NCI-H446 treated with DMSO at 0.1 percent for 48 hours (cell line): ENCODE measurements around the gene MAGI1.

Experiments
- DNase-seq: peaks from one replicate; lab custom pipeline; 2025; lab: John Stamatoyannopoulos, UW

The MAGI1 gene

GRCh38 chr3:65945480-65945879, 93.2 kb downstream of the MAGI1 start:
- DNase-seq: no peak

- no peak for DNase-seq
These were observed 94.5 kb downstream of the MAGI1 start for GRCh38 chr3:65944252-65944651.

- DNase-seq: no peak
These were observed 98.9 kb downstream of the MAGI1 start for GRCh38 chr3:65939801-65940246.

- DNase-seq: no peak
These were observed 99.5 kb downstream of the MAGI1 start for GRCh38 chr3:65939184-65939583.

DNA sequence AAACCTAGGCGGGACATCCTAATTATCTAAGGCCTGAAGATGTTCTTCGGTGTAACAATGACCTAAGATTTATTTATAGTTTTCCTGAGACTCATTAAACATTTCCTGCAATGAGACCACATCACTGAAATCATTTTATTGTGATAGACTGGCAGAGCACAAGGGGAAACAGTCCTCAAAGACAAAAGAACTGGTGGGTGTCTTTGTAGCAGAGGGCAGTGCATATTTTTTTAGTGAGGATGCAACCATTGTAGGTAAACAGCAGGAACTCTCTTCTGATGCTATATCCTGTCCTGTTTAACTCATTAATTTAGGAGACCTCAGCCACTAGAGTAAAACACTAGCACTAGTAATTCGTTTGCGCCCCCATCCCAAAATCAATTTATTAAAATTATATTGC, 100.0 kb downstream of the MAGI1 start:
- DNase-seq: no peak

GRCh38 chr3:65938147-65938546, 100.6 kb downstream of the MAGI1 start:
- no peak for DNase-seq

- DNase-seq: no peak
These were observed 101.6 kb downstream of the MAGI1 start for GRCh38 chr3:65936908-65937638.

- no peak for DNase-seq
These were observed 103.0 kb downstream of the MAGI1 start for GRCh38 chr3:65935724-65936123.

GRCh38 chr3:65930648-65931047, 108.1 kb downstream of the MAGI1 start:
- DNase-seq: no peak

DNA sequence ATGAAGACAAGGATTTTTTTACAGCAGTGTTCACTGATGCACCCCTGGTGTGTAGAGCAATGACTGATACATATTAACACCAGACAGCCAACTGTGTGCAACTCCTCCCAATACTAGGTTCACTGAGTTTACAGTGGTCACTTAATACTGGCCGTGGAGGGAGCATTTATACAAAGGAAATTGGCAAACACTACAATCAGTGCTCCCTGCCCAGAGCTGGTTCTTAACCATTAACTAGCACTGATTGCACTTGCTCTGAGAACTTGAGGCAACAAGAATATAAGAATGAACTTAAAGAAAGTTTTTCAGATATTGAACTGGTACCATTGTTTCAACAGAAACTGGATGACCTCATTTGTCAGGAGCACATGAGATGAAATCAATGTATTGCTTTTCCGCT, 110.6 kb downstream of the MAGI1 start:
- no peak for DNase-seq

DNA sequence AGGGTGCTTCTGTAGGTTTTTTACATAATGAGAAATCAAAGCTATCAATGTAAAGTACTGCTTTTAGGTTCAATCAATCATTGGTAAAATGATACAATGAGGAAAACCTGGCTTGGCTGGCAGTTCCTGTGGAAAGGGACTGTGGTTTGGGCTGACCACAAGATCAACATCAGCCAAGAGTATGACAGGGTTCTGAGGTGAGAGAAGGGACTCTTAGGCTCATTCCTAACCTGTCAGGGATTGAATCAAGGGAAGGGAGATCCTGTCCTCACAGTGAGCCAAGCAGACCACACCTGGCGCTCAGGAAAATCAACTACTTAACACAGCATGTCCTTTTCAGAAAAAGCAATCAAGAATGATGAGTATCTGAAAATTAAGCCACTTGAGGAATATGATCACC, 111.1 kb downstream of the MAGI1 start:
- DNase-seq: no peak

GRCh38 chr3:65925254-65925954, 113.3 kb downstream of the MAGI1 start:
- DNase-seq: no peak

DNA sequence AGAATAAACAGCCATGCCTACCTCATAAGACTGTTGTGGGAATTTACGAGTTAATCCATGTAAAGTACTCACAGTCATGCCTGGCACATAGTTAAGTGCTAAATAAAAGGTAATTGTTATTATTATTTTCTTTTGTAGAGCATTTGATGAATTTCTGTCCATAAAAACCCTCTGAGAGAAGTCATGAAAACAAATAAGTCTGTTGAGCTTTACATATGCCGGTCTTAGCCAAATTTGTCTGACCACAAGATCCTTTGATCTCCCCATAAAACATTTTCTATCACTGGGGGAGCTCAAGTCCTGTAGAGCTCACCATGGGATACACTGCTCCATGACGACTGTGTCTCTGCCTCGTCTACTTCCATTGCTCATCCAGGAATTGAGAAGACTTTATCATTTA, 114.0 kb downstream of the MAGI1 start:
- DNase-seq: no peak

- no peak for DNase-seq
These were observed 116.3 kb downstream of the MAGI1 start for GRCh38 chr3:65922441-65922840.

GRCh38 chr3:65919826-65920225, 118.9 kb downstream of the MAGI1 start:
- no peak for DNase-seq

GRCh38 chr3:65915477-65915876, 123.2 kb downstream of the MAGI1 start:
- no peak for DNase-seq

GRCh38 chr3:65914740-65915367, 123.9 kb downstream of the MAGI1 start:
- no peak for DNase-seq

DNA sequence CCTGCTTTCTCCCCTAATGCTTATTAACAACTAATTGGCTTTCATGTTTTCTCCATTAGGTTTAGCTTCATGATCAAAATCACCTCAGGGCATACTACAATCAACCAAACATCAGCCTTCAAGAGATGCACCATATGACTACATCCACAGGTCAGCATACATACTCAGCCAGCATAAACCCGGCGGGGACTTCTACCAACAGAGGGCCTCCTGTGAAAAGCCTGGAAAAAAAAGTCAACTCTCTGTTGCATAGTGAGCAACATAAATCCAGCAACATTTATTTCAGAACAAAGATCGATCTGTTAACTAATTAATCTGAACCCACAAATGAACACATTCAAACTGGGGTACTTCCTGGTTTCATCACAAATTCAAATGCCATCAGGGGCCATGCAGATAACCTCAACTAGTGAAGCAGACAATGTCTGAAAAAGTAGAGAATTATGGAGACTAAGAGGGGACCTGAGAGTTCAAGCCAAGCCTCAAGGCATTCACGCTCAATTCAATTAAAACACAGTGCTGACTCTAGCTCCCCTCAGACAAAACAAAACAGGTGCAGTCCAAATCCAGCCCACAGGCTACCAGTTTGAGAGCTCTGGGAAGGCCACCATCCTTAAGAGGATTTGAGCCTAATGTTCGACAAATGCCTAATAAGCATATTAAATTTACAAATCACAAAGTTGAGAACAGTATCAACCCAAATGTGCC, 124.5 kb downstream of the MAGI1 start:
- no peak for DNase-seq

DNA sequence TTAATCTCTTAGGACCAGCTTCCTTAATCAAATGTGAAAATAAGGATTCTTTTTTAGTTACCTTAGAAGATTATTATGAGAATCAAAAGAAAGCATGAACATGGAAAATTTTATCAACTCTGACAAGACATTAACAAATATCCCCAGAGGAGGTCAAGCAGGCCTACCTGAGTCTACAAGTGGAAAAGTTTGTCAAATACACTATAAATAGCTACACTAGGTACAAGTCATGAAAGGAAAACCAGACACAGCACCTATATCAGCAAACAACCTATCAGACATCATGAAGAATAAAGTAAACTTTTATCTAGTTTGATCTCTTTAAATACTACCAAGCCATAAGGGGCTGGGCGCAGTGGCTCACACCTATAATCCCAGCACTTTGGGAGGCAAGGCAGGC, 126.1 kb downstream of the MAGI1 start:
- no peak for DNase-seq

GRCh38 chr3:65908588-65908987, 130.1 kb downstream of the MAGI1 start:
- no peak for DNase-seq

DNA sequence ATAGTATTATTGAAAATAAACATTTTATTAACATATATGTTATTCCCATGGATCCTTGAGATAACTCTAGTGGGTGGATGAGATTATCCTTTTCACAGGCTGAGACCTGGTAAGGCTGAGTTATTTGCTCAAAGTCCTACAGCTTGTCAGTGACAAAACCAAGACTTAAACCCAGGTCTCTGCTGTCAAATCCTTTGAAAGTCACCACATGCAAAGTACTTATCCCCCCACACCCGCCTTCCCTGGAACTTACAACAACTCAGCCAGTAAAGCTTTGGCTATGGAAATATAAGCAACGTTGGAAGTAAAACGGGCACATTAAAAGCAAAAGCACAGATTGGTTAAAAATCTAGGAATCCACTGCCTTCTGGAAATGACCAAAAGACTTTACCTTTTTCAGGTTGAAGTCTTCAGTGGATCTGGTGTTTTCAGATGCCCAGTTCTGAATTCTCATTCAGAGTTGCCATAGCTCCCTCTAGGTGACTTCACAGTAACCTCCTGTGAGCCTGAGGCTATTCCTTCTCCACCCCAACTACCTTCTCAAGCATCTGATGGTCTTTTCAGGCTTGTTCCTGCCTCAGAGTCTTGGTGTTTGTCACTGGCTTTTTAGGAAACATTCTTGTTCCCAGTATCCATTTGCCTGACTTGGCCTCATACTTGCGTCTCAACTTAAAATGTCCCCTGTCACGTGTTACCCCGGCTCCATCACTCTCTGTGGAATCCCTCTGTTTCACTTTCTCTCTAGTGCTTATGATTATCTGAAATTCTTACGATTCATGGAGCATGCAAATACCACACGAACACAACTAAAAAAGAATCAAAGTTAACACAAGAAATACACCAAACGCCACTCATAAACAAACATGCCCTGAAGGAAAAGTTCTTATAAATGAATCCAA, 131.2 kb downstream of the MAGI1 start:
- no peak for DNase-seq

DNA sequence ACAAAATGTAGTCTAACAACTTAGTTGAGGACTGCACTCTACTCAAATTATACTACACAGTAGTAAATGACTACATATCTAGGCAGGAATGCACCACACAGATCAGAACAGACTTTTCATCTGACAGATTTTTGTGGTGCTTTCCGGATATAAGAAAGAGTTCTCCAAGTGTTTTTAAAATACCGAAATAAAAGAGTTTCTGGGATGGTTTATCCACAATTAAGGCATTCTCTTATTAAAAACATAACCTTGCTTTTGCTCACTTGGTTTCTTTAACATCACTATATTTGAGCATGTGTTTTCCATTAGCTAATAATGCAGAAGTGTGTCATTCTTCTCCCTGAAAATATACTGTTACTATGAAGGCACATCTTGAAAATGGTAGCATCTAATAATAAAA, 132.9 kb downstream of the MAGI1 start:
- DNase-seq: no peak
